Measurements from ENCODE around the gene GALNT11. TPM values are rescaled to one million over a fixed set of nuclear protein-coding genes. Genes with fewer than 3 reads are reported as not detected.

Gene GALNT11
- total and polyA plus RNA-seq, 9 of the 15 experiments (the other 6 are each of a cell fraction or from before 2014, with no cell fraction given) = 8.2 to 59.5 (median 36.5) TPM

- TF ChIP-seq EWSR1 (IDR thresholded peaks at IDR 0.05; ENCODE audit: borderline replicate concordance, low read depth, partially characterized antibody) (no peak), ZNF217 (CRISPR knock-in tag; IDR thresholded peaks at IDR 0.05) (no peak), XRCC4 (IDR thresholded peaks at IDR 0.05; ENCODE audit: extremely low read depth, insufficient read depth, insufficient read length) (no peak), TSC22D4 (tag; IDR thresholded peaks at IDR 0.05) (no peak), ZNF695 (CRISPR knock-in tag; IDR thresholded peaks at IDR 0.05) (no peak), ZNF589 (CRISPR knock-in tag; IDR thresholded peaks at IDR 0.05; ENCODE audit: low read depth) (0 out of 2 replicates have a peak, but pooled peaks have one; percentile 38), ASH1L (IDR thresholded peaks at IDR 0.05; ENCODE audit: borderline replicate concordance, low read depth, partially characterized antibody) (peak; percentile 49), ZNF764 (CRISPR knock-in tag; IDR thresholded peaks at IDR 0.05; ENCODE audit: low read depth) (no peak), BRD4 (IDR thresholded peaks at IDR 0.05) (0 out of 2 replicates have a peak, but pooled peaks have one; percentile 75), HINFP (tag; conservative IDR thresholded peaks at IDR 0.05; ENCODE audit: low read depth) (peak; percentile 65; the same call in 1 of the 2 replicates), THAP7 (CRISPR knock-in tag; IDR thresholded peaks at IDR 0.05) (0 out of 2 replicates have a peak, but pooled peaks have one; percentile 28), TEAD4 (IDR thresholded peaks at IDR 0.05; ENCODE audit: low read length) (no peak; the same call in 1 of the 2 replicates), TEAD4 (CRISPR knock-in tag; IDR thresholded peaks at IDR 0.05; ENCODE audit: borderline replicate concordance) (no peak), SMAD1 (IDR thresholded peaks at IDR 0.05; ENCODE audit: low read depth, low read length, partially characterized antibody) (no peak), PCBP1 (IDR thresholded peaks at IDR 0.05; ENCODE audit: low read depth, low read length, poor library complexity, severe bottlenecking) (no peak), ZNF551 (CRISPR knock-in tag; IDR thresholded peaks at IDR 0.05) (no peak), RBM14 (IDR thresholded peaks at IDR 0.05; ENCODE audit: borderline replicate concordance, insufficient read depth, low read depth, low read length) (no peak), ZNF184 (CRISPR knock-in tag; IDR thresholded peaks at IDR 0.05) (no peak), MEIS2 (IDR thresholded peaks at IDR 0.05; ENCODE audit: partially characterized antibody) (peak; percentile 70), KDM4B (IDR thresholded peaks at IDR 0.05; ENCODE audit: borderline replicate concordance in 2 of 2, low read depth in 1 of 2) (no peak), SMAD4 (CRISPR knock-in tag; conservative IDR thresholded peaks at IDR 0.05) (peak; percentile 93), HDAC6 (IDR thresholded peaks at IDR 0.05; ENCODE audit: low read depth, low read length) (no peak), ARID3A (IDR thresholded peaks at IDR 0.05; ENCODE audit: borderline replicate concordance, low read depth, low read length) (no peak)
Measured at GRCh38 chr7:152025077-152025936, at the start of gene GALNT11 (continued).
